H1 (cell line): ENCODE results near the gene AAMP. TPM values are rescaled to one million over a fixed set of nuclear protein-coding genes. Genes with fewer than 3 reads are reported as not detected.

Experiments
- CTCF ChIA-PET: fragments of 300-600 bp; sonication (Branson Sonifier 250); formaldehyde crosslinking; loops from one replicate; lab custom pipeline; 2021; ENCODE audit not compliant: partially characterized antibody; lab: Charles Lee
- POLR2A ChIA-PET: fragments of 300-600 bp; sonication (Branson Sonifier 250); formaldehyde crosslinking; loops from one replicate; lab custom pipeline; 2021; ENCODE audit warnings: inconsistent platforms; ENCODE audit not compliant: partially characterized antibody; lab: Charles Lee
- DNase-seq, 2 experiments: peaks; one replicate each; pipeline versions ENCODE4 v3.0.0 to v3.0.0-alpha.2; 2010 to 2022; ENCODE audit warnings: low spot score in 2 of 2, low read depth in 1 of 2, mixed read lengths in 1 of 2
- FAIRE-seq: peaks from 2 replicates; lab custom pipeline; 2011; peaks lifted over from hg19 to GRCh38; lab: Jason Lieb, UNC
- H2AFZ ChIP-seq: 2 replicates; pipeline ENCODE4 v1.8.1; 2012; ENCODE audit warnings: low read length, inconsistent platforms
- H2AK5ac ChIP-seq: 2 replicates; pipeline ENCODE4 v1.6.1; 2013; ENCODE audit warnings: low read depth, low read length
- H2BK120ac ChIP-seq: replicated peaks from 2 replicates; pipeline ENCODE3; 2013; ENCODE audit warnings: low read depth, low read length, inconsistent platforms
- H2BK12ac ChIP-seq: 2 replicates; pipeline ENCODE4 v1.6.1; 2013; ENCODE audit warnings: low read depth, low read length
- H2BK15ac ChIP-seq: 2 replicates; pipeline ENCODE4 v1.6.1; 2013; ENCODE audit warnings: low read length
- H2BK20ac ChIP-seq: 2 replicates; pipeline ENCODE4 v1.6.1; 2013; ENCODE audit warnings: low read length
- H2BK5ac ChIP-seq: 2 replicates; pipeline ENCODE4 v1.6.1; 2013; ENCODE audit warnings: low read depth, low read length
- H3K14ac ChIP-seq: 2 replicates; pipeline ENCODE4 v1.6.1; 2013; ENCODE audit warnings: inconsistent platforms; ENCODE audit not compliant: insufficient read length
- H3K18ac ChIP-seq: 2 replicates; pipeline ENCODE4 v1.6.1; 2013; ENCODE audit warnings: low read length; ENCODE audit errors: extremely low read depth
- H3K23ac ChIP-seq: 2 replicates; pipeline ENCODE4 v1.6.1; 2013; ENCODE audit warnings: inconsistent platforms; ENCODE audit not compliant: insufficient read length
- H3K23me2 ChIP-seq: 2 replicates; pipeline ENCODE4 v1.6.1; 2013; ENCODE audit warnings: low read depth, low read length
- H3K27ac ChIP-seq: 2 replicates; pipeline ENCODE4 v1.6.1; 2011; ENCODE audit warnings: low read depth, low read length, inconsistent platforms
- H3K27me3 ChIP-seq, 4 experiments: replicated peaks in 1 of 4; 1 replicate in 1 of 4; 2 replicates in 3 of 4; pipeline versions ENCODE4 v1.6.1 to v1.8.1; 2011 to 2013; ENCODE audit warnings: low read length in 3 of 4, mild to moderate bottlenecking in 3 of 4, inconsistent platforms in 2 of 4, mixed read lengths in 2 of 4, moderate library complexity in 1 of 4; ENCODE audit not compliant: control insufficient read depth in 3 of 4, insufficient read depth in 3 of 4; ENCODE audit errors: extremely low read depth in 1 of 4
- H3K36me3 ChIP-seq, 4 experiments: 2 replicates each; pipeline versions ENCODE4 v1.6.1 to v1.8.1; 2011 to 2013; ENCODE audit warnings: mild to moderate bottlenecking in 4 of 4, low read length in 3 of 4, moderate library complexity in 2 of 4, control low read depth in 1 of 4, inconsistent platforms in 1 of 4; ENCODE audit not compliant: insufficient read depth in 4 of 4, control insufficient read depth in 2 of 4
- H3K4ac ChIP-seq: replicated peaks from 2 replicates; pipeline ENCODE3; 2013; ENCODE audit warnings: low read length, low read depth, mixed read lengths, inconsistent platforms; ENCODE audit not compliant: insufficient read length
- H3K4me1 ChIP-seq, 4 experiments: replicated peaks in 1 of 4; 1 replicate in 1 of 4; 2 replicates in 3 of 4; pipeline versions ENCODE4 v1.6.1 to v1.8.1; 2011 to 2013; ENCODE audit warnings: low read length in 3 of 4, inconsistent platforms in 2 of 4, mixed read lengths in 1 of 4; ENCODE audit not compliant: insufficient read depth in 4 of 4, control insufficient read depth in 3 of 4
- H3K4me2 ChIP-seq, 2 experiments: 2 replicates each; pipeline versions ENCODE4 v1.6.1 to v1.8.1; 2011 to 2013; ENCODE audit warnings: low read depth in 2 of 2, low read length in 2 of 2, control low read depth in 1 of 2, inconsistent platforms in 1 of 2, mild to moderate bottlenecking in 1 of 2; ENCODE audit not compliant: insufficient read depth in 1 of 2
- H3K4me3 ChIP-seq, 4 experiments: fragments of 200-600, 300-600 bp in 1 of 4; sonication (generic), shearing (Covaris generic), sonication (Bioruptor Twin) in 1 of 4; 2 replicates each; pipeline versions ENCODE4 v1.5.1 to v1.8.1; 2011 to 2016; ENCODE audit warnings: low read length in 4 of 4, low read depth in 3 of 4, control low read depth in 2 of 4, inconsistent platforms in 2 of 4, mild to moderate bottlenecking in 2 of 4, mixed read lengths in 1 of 4, moderate library complexity in 1 of 4; ENCODE audit not compliant: insufficient read depth in 2 of 4; ENCODE audit errors: extremely low read depth in 1 of 4
- H3K56ac ChIP-seq: replicated peaks from 2 replicates; pipeline ENCODE3; 2013; ENCODE audit warnings: low read depth, mild to moderate bottlenecking, mixed read lengths, low read length, inconsistent platforms; ENCODE audit not compliant: insufficient read length
- H3K79me1 ChIP-seq: 2 replicates; pipeline ENCODE4 v1.6.1; 2013; ENCODE audit warnings: low read depth, low read length, control low read depth
- H3K79me2 ChIP-seq, 2 experiments: 2 replicates each; pipeline versions ENCODE4 v1.6.1 to v1.8.1; 2012 to 2013; ENCODE audit warnings: low read length in 2 of 2, mild to moderate bottlenecking in 2 of 2, inconsistent platforms in 1 of 2; ENCODE audit not compliant: insufficient read depth in 2 of 2, control insufficient read depth in 1 of 2
- H3K9ac ChIP-seq, 4 experiments: replicated peaks in 1 of 4; 1 replicate in 1 of 4; 2 replicates in 3 of 4; pipeline versions ENCODE4 v1.6.1 to v1.8.1; 2011 to 2013; ENCODE audit warnings: low read depth in 3 of 4, low read length in 3 of 4, control low read depth in 2 of 4, mild to moderate bottlenecking in 2 of 4, moderate library complexity in 2 of 4, inconsistent platforms in 1 of 4; ENCODE audit errors: extremely low read depth in 1 of 4
- H3K9me3 ChIP-seq, 2 experiments: 2 replicates each; pipeline versions ENCODE4 v1.6.1 to v1.8.1; 2012 to 2013; ENCODE audit warnings: mild to moderate bottlenecking in 2 of 2, moderate library complexity in 2 of 2, control low read depth in 1 of 2, inconsistent platforms in 1 of 2, low read depth in 1 of 2, low read length in 1 of 2, mixed read lengths in 1 of 2; ENCODE audit not compliant: insufficient read depth in 2 of 2
- H4K20me1 ChIP-seq, 2 experiments: replicated peaks in 1 of 2; 2 replicates each; pipeline versions ENCODE3 to v1.8.1; 2011 to 2013; ENCODE audit warnings: inconsistent platforms in 2 of 2, low read length in 2 of 2, mild to moderate bottlenecking in 1 of 2; ENCODE audit not compliant: insufficient read depth in 2 of 2, control insufficient read depth in 1 of 2
- H4K5ac ChIP-seq: 2 replicates; pipeline ENCODE4 v1.6.1; 2013; ENCODE audit warnings: low read length, low read depth, mixed read lengths, inconsistent platforms; ENCODE audit not compliant: insufficient read length
- H4K8ac ChIP-seq: 2 replicates; pipeline ENCODE4 v1.8.0; 2013; ENCODE audit warnings: mild to moderate bottlenecking, moderate library complexity, low read length, inconsistent platforms; ENCODE audit not compliant: insufficient read depth; ENCODE audit errors: extremely low read depth
- H4K91ac ChIP-seq: replicated peaks from 2 replicates; pipeline ENCODE3; 2013; ENCODE audit warnings: low read length, mixed read lengths, inconsistent platforms; ENCODE audit not compliant: insufficient read length
- ASH2L ChIP-seq: fragments of 200-600, 300-600 bp; sonication (generic); IDR thresholded peaks from one replicate; pipeline ENCODE4 v1.7.1; 2017; ENCODE audit warnings: low read length
- BRCA1 ChIP-seq: IDR thresholded peaks from 2 replicates; pipeline ENCODE4 v1.6.1; 2012; ENCODE audit warnings: low read depth, low read length, improper control_type of control experiment
- CHD1 ChIP-seq: IDR thresholded peaks from 2 replicates; pipeline ENCODE4 v1.6.1; 2012; ENCODE audit warnings: low read depth, low read length, improper control_type of control experiment
- CTBP2 ChIP-seq: IDR thresholded peaks from 2 replicates; pipeline ENCODE4 v1.7.0; 2011; ENCODE audit warnings: borderline replicate concordance, mild to moderate bottlenecking, moderate library complexity, mixed read lengths, low read length; ENCODE audit not compliant: insufficient read depth, insufficient read length
- EP300 ChIP-seq, 2 experiments: IDR thresholded peaks; 1 replicate in 1 of 2; 2 replicates in 1 of 2; pipeline ENCODE4 v1.6.1; 2011 to 2012; ENCODE audit warnings: low read depth in 2 of 2, low read length in 2 of 2, mild to moderate bottlenecking in 2 of 2, borderline replicate concordance in 1 of 2, inconsistent platforms in 1 of 2, moderate library complexity in 1 of 2
- GABPA ChIP-seq: IDR thresholded peaks from 2 replicates; pipeline ENCODE4 v1.6.1; 2011; ENCODE audit warnings: mild to moderate bottlenecking, low read length, moderate library complexity, borderline replicate concordance; ENCODE audit not compliant: insufficient read depth
- SP4 ChIP-seq: IDR thresholded peaks from 2 replicates; pipeline ENCODE4 v1.6.1; 2012; ENCODE audit warnings: low read length, inconsistent platforms
- WGBS, 2 experiments: shearing (Covaris generic) in 1 of 2; methylation state at CpG; one replicate each; pipeline versions ENCODE4 v1.1.6 to v1.1.7; 2013 to 2015; ENCODE audit warnings: low lambda C conversion rate in 2 of 2, mixed read lengths in 2 of 2, inconsistent platforms in 1 of 2, low coverage in 1 of 2, missing lambda C conversion rate in 1 of 2; ENCODE audit not compliant: insufficient replicate concordance in 2 of 2, insufficient coverage in 1 of 2, insufficient read length in 1 of 2; ENCODE audit errors: extremely low coverage in 1 of 2, missing lambda C conversion rate in 1 of 2; 5-methylcytosine and 5-hydroxymethylcytosine counted together
- polyA plus RNA-seq, 7 experiments: library from polyadenylated mRNA; depleted of rRNA in 3 of 7; stranded (reverse) in 5 of 7; unstranded in 2 of 7; fragments of >200 nt in 5 of 7; fragments of 200-250 nt in 2 of 7; gene quantifications; 1 replicate in 5 of 7; 2 replicates in 1 of 7; 4 replicates in 1 of 7; pipeline versions ENCODE4 v1.2.1 to v1.2.3, GENCODE V29; 2011 to 2013; ENCODE audit warnings: missing spikeins in 2 of 7, mixed read lengths in 2 of 7
- total RNA-seq: library from RNA; stranded (reverse); fragmentation: NEBNext Ultra II Directional; extraction: Animal tissue kit (Norgen Biotek cat#: 25700); gene quantifications from 2 replicates; pipeline ENCODE4 v1.2.1, GENCODE V29; 2021
- TF ChIP-seq, protein P1 (sequence below): IDR thresholded peaks from 2 replicates; pipeline ENCODE4 v1.6.1; 2012; ENCODE audit warnings: low read length, inconsistent platforms

Gene AAMP
- total and polyA plus RNA-seq, 2 of the 8 experiments (the other 6 are each of a cell fraction or from before 2014, with no cell fraction given): 119 to 125 TPM

DNA sequence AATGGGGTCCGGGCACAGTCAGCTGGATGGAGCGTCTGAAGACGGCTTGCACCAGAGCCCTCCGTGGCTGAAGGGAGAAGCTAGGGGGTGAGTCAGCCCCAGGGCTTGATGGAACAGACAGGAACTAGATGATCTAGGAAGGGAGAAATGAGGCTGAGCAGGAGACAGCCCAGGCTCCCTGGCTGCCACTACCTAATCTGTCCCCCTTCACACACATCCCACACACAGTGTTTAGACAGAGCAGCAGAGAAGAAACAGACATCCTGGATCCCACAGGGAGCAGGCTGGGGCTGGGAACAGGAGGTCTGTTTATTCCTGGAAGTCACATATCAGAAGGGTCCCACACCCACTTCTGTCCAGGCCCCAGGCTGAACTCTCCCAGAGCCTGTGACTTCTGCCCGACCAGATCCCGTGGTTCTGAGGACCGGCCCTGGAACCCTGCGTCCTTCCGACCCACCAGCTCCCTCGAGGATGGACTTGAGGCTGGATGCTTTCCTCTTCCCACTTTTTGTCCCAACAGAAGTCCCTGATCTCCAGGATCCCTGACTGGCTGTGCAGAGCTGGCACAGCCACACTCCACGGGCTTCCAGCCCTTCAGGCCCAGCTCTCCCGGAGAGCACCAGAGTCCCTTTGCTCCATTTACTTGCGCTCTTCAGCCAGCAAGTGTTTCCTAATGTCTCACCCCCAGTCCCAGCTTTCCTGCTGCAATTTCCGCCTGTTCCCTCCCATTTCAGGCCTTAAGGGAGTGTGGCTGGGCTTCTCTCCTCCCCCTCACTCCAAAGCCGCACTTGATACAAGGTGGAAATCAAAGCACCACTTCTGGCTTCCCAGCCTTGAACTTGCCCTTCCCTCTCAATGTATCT is 10.6 kb downstream of the AAMP start:
- H3K4ac ChIP-seq: no peak overlapping the region
- TF ChIP-seq ASH2L (no peak), CTBP2 (no peak), CHD1 (no peak), BRCA1 (no peak), EP300 (IDR thresholded peaks at IDR 0.05; ENCODE audit: borderline replicate concordance in 1 of 2, low read depth in 2 of 2, low read length in 2 of 2) (no peak), GABPA (no peak), SP4 (no peak)
- TF ChIP-seq, protein P1, sequence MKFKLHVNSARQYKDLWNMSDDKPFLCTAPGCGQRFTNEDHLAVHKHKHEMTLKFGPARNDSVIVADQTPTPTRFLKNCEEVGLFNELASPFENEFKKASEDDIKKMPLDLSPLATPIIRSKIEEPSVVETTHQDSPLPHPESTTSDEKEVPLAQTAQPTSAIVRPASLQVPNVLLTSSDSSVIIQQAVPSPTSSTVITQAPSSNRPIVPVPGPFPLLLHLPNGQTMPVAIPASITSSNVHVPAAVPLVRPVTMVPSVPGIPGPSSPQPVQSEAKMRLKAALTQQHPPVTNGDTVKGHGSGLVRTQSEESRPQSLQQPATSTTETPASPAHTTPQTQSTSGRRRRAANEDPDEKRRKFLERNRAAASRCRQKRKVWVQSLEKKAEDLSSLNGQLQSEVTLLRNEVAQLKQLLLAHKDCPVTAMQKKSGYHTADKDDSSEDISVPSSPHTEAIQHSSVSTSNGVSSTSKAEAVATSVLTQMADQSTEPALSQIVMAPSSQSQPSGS: no peak

More for the DNA sequence above, 10.6 kb downstream of the AAMP start:
- Histone ChIP-seq H3K56ac (no peak overlapping the region), H3K23me2 (no peaks in the 10 kb centered on the region), H3K4me2 (no peak overlapping the region; a peak in 1 of 4 replicates), H3K79me2 (no peaks in the 10 kb centered on the region), H3K79me1 (no peaks in the 10 kb centered on the region), H2BK5ac (peak overlapping the region; percentile 31), H3K27me3 (no peaks in the 10 kb centered on the region), H4K20me1 (peaks cover 0 to 5% of the 10 kb centered on the region in 2 experiments), H3K9me3 (no peaks in the 10 kb centered on the region), H2BK20ac (no peak overlapping the region), H2BK120ac (no peak overlapping the region), H3K14ac (no peak overlapping the region), H2BK12ac (0 out of 2 replicates have a peak overlapping the region, but pooled peaks have one; percentile 1), H3K18ac (no peak overlapping the region), H3K23ac (no peak overlapping the region), H3K4me1 (peaks cover 3 to 22% (median 15%) of the 10 kb centered on the region in 4 experiments), H4K91ac (no peak overlapping the region), H4K5ac (no peak overlapping the region), H2AK5ac (peak overlapping the region; percentile 24; the same call in 1 of the 2 replicates), H2BK15ac (0 out of 2 replicates have a peak overlapping the region, but pooled peaks have one; percentile 61), H3K9ac (no peak overlapping the region), H3K36me3 (peaks cover 4 to 26% (median 10%) of the 10 kb centered on the region in 4 experiments; a peak in 6 of 8 replicates), H4K8ac (no peak overlapping the region; the same call in 1 of the 2 replicates), H3K27ac (0 out of 2 replicates have a peak overlapping the region, but pooled peaks have one; percentile 29), H2AFZ (no peak overlapping the region), H3K4me3 (no peak overlapping the region)
- DNase-seq: no peak
- FAIRE-seq: no peak
- ChIA-PET CTCF (interaction anchor here (0.6 to 9.0 kb wide), 17 partner anchors 9 to 396 kb away, joined by 3 to 81 read pairs (median 3); partner anchors contain the start of genes AAMP and PNKD), POLR2A (interaction anchor here (0.6 to 3.7 kb wide), 6 partner anchors 8 to 91 kb away, joined by 3 to 29 read pairs (median 3); partner anchors contain the start of genes AAMP, ARPC2 and PNKD)
- 78% methylated on average over 15 of the region's 15 CpGs; no CpG with 5 or more reads in 1 of the 2 experiments for WGBS, 2 experiments
